ENCODE results near the gene FAM131C.

DNA sequence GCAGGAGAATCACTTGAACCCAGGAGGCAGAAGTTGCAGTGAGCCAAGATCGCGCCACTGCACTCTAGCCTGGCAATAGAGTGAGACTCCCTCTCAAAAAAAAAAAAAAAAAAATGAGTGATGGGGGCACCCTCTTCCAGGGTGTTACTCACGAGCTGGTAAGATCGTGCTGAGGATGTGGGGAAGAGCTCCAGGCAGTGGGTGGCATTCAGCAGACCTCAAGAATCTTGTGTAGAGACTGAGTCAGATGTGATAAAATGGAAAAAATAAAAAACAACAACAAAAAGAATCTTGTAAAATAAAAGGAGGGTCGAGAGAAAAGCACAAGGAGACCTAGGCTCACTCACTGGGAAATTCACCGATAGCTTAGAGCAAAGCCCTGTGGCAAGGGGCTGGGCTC lies 43.9 kb upstream of the FAM131C start:
- TF ChIP-seq, protein P1, sequence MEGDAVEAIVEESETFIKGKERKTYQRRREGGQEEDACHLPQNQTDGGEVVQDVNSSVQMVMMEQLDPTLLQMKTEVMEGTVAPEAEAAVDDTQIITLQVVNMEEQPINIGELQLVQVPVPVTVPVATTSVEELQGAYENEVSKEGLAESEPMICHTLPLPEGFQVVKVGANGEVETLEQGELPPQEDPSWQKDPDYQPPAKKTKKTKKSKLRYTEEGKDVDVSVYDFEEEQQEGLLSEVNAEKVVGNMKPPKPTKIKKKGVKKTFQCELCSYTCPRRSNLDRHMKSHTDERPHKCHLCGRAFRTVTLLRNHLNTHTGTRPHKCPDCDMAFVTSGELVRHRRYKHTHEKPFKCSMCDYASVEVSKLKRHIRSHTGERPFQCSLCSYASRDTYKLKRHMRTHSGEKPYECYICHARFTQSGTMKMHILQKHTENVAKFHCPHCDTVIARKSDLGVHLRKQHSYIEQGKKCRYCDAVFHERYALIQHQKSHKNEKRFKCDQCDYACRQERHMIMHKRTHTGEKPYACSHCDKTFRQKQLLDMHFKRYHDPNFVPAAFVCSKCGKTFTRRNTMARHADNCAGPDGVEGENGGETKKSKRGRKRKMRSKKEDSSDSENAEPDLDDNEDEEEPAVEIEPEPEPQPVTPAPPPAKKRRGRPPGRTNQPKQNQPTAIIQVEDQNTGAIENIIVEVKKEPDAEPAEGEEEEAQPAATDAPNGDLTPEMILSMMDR (IDR thresholded peaks at IDR 0.05; ENCODE audit: poor library complexity, severe bottlenecking) = no peak
- no peak for TF ChIP-seq EZH2 (IDR thresholded peaks at IDR 0.05; ENCODE audit: borderline replicate concordance, insufficient read depth, low read length, poor library complexity, severe bottlenecking)
- no peak for TF ChIP-seq TAF1 (IDR thresholded peaks at IDR 0.05; ENCODE audit: low read depth)
- TF ChIP-seq, protein P2, sequence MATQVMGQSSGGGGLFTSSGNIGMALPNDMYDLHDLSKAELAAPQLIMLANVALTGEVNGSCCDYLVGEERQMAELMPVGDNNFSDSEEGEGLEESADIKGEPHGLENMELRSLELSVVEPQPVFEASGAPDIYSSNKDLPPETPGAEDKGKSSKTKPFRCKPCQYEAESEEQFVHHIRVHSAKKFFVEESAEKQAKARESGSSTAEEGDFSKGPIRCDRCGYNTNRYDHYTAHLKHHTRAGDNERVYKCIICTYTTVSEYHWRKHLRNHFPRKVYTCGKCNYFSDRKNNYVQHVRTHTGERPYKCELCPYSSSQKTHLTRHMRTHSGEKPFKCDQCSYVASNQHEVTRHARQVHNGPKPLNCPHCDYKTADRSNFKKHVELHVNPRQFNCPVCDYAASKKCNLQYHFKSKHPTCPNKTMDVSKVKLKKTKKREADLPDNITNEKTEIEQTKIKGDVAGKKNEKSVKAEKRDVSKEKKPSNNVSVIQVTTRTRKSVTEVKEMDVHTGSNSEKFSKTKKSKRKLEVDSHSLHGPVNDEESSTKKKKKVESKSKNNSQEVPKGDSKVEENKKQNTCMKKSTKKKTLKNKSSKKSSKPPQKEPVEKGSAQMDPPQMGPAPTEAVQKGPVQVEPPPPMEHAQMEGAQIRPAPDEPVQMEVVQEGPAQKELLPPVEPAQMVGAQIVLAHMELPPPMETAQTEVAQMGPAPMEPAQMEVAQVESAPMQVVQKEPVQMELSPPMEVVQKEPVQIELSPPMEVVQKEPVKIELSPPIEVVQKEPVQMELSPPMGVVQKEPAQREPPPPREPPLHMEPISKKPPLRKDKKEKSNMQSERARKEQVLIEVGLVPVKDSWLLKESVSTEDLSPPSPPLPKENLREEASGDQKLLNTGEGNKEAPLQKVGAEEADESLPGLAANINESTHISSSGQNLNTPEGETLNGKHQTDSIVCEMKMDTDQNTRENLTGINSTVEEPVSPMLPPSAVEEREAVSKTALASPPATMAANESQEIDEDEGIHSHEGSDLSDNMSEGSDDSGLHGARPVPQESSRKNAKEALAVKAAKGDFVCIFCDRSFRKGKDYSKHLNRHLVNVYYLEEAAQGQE (IDR thresholded peaks at IDR 0.05; ENCODE audit: borderline replicate concordance) = no peak
- no peak for TF ChIP-seq EP300 (conservative IDR thresholded peaks at IDR 0.05; ENCODE audit: poor library complexity, severe bottlenecking)
- no peak for TF ChIP-seq MXI1 (conservative IDR thresholded peaks at IDR 0.05; ENCODE audit: poor library complexity, severe bottlenecking)

Measured in neural cell (in vitro differentiated cells).